GM21515 (cell line): ENCODE results near the gene NKX1-1.
"Not testable (repeated sequence)": the region's sequence is repeated elsewhere in the genome, so short reads cannot be mapped to it uniquely, and the experiment has no call there.

Experiments used
- ATAC-seq: cut with Tn5 transposase; IDR thresholded peaks from one replicate; pipeline ENCODE4 v1.9.1; 2021; ENCODE audit not compliant: unreplicated experiment

Gene NKX1-1

DNA sequence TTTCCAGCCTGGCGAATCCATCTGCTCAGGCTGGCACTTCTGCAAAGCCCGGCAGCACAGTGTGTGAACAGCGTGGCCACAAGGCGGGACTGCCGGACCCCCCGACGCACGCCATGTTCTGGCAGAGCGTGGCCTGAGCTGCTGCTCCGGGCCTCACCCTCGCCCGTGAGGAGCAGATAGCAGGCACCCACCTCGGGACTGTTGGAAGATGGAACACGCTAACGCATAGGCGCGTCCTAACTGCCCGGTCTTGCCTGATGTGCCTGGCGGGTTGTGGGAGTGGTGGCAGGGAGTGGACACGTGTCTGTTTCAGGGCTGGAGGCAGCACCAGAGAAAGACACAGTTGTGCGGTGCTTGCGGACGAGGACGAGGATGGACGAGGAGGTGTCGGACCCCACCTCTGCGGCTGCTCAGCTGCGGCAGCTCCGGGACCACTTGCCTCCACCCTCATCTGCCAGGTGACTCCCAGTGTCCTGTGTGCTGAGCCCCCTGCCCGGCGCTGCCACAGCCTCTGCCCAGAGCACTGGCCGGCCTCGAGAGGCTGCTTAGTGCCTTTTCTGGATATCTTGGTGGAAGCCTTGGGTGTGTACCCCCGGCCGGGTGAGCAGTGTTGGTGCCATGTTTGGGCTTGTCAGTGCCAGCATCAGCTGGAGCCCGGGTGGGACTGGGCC lies 31.1 kb downstream of the NKX1-1 start:
- no peak for ATAC-seq

GRCh38 chr4:1374706-1375045 lies 31.6 kb downstream of the NKX1-1 start:
- no peak for ATAC-seq

DNA sequence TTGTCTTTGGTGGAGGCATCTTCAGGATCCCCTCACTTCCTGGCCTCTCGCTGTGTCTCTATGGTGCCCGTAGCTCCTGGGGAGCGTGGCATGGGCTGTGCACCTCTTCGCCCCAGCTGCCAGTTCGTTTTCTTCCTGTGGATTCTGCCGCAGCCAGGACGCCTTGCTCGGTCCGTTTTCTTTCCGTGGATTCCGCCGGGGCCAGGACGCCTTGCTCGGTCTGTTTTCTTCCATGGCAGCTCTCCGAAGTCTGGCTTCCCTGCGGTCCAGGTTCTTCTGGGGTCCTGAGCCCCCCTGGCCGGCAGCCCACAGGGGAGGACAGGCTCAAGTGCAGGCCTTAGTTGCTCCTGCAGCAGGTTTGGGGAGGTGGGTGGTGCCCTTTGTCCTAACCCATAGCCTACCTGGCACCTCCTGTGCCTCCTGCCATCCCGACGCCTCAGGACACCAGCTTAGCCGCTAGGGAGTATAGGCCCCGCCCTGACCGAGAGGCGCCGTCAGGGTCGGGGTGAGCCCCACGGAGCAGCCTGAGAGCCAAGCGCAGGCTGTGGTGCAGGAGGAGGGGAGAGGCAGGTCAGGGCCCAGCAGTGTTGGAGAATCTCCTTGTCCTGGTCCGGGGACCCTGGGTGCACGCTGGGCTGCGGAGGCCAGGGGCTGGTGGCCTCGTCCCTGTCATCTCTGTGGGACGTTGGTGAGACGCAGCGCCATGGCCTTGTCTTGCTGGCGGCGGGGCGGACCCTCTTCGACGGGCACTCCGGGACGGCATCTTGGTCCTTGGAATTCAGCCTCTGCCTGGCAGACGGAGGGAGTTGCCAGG lies 32.1 kb downstream of the NKX1-1 start:
- ATAC-seq, result no peak

DNA sequence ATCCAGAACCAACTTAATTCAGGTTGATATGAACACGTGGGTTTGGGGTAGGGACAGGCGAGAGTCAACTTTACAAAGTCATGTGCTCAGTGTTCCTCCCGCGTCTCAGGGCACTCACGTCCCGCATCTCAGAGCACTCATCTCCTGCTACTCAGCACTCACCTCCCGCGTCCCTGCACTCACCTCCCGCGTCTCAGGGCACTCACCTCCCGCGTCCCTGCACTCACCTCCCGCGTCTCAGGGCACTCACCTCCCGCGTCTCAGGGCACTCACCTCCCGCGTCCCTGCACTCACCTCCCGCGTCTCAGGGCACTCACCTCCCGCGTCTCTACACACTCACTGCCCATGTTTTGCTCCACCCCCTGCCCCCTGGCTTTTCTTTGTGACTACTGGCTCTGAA lies 33.7 kb downstream of the NKX1-1 start:
- not testable (repeated sequence) for ATAC-seq

GRCh38 chr4:1371176-1372165 lies 34.8 kb downstream of the NKX1-1 start:
- ATAC-seq, result no peak

DNA sequence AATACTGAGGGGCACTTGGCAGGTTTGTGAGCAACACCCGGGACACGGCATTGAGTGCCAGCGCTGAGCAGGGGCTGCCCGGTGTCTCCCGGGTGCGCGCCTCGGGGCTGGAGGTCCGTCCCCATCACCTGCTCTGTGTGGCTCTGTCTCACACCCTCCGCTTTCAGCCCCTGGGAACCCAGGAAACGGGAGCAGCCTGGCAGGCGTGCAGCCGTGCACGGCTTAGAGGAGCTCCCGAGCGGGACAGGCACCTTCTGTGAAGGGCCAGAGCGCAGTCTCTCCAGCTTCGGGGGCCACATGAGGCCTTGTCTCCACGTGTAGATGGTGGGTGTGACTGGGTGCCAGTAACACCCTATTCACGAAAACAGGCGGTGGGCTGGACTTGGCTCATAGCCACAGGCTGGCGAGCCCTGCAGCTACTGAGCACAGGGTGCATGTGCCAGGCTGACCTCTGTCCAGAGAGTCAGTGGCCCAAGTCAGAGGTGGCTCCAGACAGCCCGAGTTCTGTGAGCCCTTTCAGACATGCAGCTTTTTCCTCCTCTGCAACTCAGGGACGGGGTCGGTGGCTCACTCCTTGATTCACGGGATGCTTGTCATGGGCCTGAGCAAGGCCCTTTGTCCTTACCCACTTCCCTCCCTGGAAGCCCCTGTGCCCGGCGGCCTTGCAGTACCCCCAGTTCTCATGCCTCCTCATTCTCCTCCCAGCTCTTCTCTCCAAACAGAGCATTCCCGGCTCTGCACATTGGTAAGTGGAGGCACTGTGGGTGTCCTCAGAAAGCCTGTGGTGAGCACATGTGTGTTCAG lies 35.7 kb downstream of the NKX1-1 start:
- no peak for ATAC-seq

DNA sequence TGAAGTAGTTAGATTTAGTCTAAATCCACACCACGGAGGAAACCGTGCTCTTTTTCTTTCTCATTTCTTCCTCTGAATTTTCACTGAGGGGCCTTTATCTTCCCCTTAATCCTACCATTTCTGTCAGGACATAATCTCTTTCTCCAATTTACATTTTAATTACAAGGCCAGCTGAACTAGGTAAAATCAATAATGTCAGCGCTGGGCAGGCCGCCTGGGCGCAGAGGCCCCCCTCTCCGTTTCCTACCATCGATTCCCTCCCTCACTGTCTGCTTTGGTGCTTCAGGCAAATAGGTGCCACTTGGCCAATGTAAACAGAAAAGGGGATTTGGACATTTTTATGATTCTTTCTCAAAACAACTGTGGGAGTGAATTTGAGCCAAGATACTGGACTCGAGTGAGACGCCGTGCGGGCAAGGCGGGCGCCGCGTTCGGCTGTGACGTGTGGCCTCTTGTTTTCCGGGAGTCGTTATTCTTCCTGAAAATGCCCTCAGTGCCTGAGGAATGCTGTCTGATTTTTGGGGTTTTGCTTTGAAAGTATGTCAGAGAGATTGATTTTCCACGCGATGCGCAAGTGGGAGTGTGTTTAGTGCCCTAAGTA lies 36.7 kb downstream of the NKX1-1 start:
- no peak for ATAC-seq

DNA sequence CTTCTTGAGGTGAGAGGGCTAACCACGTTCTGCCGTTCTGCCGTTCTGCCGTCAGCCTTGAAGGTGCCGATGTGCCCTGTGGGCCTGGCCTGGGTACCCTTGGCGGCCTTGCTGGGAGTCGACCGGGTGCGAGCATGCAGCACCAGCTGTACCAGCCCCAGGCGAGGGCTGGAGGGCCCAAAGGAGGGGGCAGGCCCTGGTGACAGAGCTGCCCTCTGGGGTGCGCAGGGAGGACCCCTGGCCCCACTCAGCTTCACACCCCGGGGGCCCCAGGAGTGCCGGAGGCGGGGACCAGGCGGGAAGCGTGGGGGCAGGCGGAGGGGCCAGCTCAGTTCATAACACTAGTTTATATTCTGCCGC lies 37.2 kb downstream of the NKX1-1 start:
- ATAC-seq, result no peak

GRCh38 chr4:1368421-1369090 lies 37.7 kb downstream of the NKX1-1 start:
- ATAC-seq, result no peak

GRCh38 chr4:1367936-1368289 lies 38.3 kb downstream of the NKX1-1 start:
- no peak for ATAC-seq

GRCh38 chr4:1367230-1367935 lies 38.9 kb downstream of the NKX1-1 start:
- ATAC-seq, result no peak

DNA sequence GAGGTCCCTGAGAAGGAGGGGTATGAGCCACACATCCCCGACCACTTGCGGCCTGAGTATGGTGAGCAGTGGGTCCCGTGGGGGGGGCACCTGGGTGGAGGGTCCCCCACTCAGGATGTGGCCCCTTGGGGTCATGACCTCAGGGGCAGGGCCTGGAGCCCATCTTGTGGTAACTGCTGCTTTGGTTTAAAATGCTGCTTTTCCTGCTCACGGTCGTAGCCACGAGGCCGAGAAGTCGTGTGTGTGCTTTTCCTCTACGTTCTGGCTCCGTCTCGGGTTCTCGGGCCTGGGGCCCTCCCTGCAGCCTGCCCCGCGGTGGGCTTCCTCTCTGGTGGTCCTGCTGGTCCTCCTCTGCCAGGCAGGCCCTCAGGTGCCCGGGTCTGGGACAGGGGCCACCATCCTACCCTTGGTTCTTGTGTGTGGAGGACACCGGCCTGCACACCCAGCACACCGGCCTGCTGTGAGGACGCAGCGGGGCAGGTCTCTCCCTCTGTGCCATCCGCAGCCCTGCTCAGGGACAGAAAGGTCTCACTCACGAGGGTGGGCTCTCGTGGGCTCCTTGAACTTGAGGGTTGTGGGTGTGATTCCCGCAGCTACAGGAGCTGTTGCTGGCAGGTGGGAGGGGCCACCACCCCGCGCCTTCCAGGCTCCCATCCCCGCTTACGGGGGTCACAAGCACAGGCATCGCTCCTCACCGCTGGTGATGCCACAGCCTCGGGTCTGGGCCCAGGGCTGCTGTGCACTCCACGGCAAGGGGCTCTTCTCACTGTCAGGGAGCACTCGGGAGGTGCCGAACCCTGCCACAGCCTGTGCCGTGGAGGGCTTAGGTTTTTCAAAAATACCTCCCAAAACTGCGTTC lies 39.6 kb downstream of the NKX1-1 start:
- ATAC-seq, result no peak

DNA sequence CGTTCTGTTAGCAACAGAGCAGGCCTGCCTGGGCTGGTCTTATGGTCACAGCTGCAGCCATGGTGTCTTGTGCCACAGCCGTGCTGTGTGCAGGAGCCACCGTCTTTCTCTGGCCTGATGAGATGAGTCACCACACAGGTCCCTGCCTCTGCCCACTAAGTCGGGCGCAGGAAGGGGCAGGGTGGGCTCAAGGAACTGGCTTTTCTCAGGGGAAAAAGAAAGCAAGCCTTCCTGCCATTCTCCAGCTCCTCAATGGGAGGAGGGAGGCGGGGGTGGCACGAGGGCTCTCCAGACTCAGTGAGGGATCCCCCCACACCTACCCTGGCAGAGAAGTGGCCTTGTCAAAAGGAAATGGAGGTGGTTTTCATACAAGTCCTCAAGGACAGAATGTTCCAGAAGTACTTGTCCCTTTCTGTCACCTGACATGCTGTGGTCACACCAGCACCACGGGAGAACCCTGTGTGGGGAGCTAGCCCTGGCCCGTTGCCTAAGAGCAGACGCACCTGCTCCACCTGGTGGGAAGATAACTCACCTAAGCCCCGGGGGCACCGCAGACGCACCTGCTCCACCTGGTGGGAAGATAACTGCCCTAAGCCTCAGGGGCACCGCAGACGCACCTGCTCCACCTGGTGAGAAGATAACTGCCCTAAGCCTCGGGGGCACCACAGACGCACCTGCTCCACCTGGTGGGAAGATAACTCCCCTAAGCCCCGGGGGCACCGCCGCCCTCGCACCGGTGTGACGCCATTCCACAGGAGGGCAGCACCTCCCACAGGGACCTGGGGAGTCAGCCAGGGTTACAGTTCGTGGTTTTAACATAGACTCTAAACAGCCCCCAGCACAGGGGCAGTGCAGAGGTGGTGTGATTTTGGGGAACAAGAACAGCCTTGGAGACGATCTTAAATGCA lies 40.7 kb downstream of the NKX1-1 start:
- no peak for ATAC-seq

DNA sequence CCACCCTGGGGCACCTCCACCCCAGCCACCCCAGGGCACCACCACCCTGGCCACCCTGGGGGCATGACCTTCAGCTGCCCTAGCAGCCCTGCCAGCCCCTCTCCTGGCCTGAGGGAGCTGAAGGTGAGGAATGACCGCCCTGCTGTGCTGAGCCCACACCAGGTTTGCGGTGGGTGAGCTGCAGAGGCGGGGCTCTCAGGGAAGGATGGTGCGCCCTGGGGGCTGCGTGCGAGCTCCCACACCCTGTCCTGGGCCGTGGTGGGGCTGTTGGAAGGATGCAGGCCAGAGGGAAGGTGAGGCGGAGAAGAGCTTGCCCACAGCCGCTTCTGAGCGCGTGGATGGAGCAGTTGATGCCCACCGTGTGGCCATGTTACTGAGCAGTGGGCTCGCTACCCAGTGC lies 41.5 kb downstream of the NKX1-1 start:
- no peak for ATAC-seq

- ATAC-seq, result no peak
Measured at GRCh38 chr4:1364217-1364616, 42.0 kb downstream of the NKX1-1 start.

GRCh38 chr4:1363513-1363912 lies 42.7 kb downstream of the NKX1-1 start:
- no peak for ATAC-seq

DNA sequence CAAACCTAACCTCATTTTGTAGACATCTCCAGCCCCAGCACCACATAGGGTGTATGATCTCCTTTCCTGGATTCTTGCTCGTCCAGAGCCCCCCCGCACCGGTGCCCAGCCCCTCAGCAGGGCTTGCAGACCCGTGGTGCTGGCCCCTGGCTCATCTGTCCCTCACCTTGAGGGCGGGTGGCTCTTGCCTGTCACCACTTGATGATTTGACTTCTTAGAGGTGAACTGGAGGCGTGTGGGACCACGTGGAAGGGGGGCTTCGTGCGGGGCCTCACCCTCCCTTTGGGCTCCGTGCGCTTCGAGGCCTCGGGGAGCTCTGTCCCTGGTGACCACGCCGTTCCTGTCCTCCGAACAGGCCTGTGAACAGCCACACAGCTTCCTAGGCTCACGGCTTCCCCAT lies 43.7 kb downstream of the NKX1-1 start:
- ATAC-seq, result no peak
